GM18517 (cell line): Measurements from ENCODE around the gene TULP4.
"Not testable (repeated sequence)": the region's sequence is repeated elsewhere in the genome, so short reads cannot be mapped to it uniquely, and the experiment has no call there.

Experiments
- ATAC-seq: cut with Tn5 transposase; IDR thresholded peaks from one replicate; pipeline ENCODE4 v1.9.1; 2021; ENCODE audit warnings: mild to moderate bottlenecking, moderate library complexity; ENCODE audit not compliant: unreplicated experiment

The TULP4 gene

GRCh38 chr6:158552796-158553138, 240.5 kb downstream of the TULP4 start:
- no peak for ATAC-seq

- no peak for ATAC-seq
These were observed 242.5 kb downstream of the TULP4 start for GRCh38 chr6:158554611-158555361.

- ATAC-seq: no peak
These were observed 243.8 kb downstream of the TULP4 start for GRCh38 chr6:158556113-158556512.

- ATAC-seq: not testable (repeated sequence)
These were observed 244.8 kb downstream of the TULP4 start for GRCh38 chr6:158557110-158557509.

- no peak for ATAC-seq
These were observed 245.7 kb downstream of the TULP4 start for GRCh38 chr6:158557927-158558326.

- ATAC-seq: no peak
These were observed 246.4 kb downstream of the TULP4 start for GRCh38 chr6:158558415-158559306.

GRCh38 chr6:158559338-158559894, 247.2 kb downstream of the TULP4 start:
- no peak for ATAC-seq

GRCh38 chr6:158559895-158560835, 247.9 kb downstream of the TULP4 start, which contains the start of gene TMEM181:
TMEM181 (plus strand) TSS chr6:158560091; CDS start chr6:158560225, 134 bp downstream.
- ATAC-seq: peak; percentile 70

- ATAC-seq: peak; percentile 5
These were observed 248.6 kb downstream of the TULP4 start for GRCh38 chr6:158560836-158561320.
